ENCODE results near the gene GCFC2. TPM values are rescaled to one million over a fixed set of nuclear protein-coding genes. Genes with fewer than 3 reads are reported as not detected.
A peak's percentile ranks its signal among the peaks of the same experiment; 100 is the strongest.

Gene GCFC2
- total RNA-seq (10 to 100 TPM; 18.2 to 25.0 (median 24.0) TPM), total RNA-seq (20.9 to 90.9 (median 36.9) reads per million in 29 experiments)
- 35.0 TPM for total RNA-seq (2013)

- DNase-seq (peak; percentile 55 to 88 (median 73)), ATAC-seq (replicated peaks in 1 of 4) (peak; percentile 85 to 95 (median 90))
- CTCF ChIA-PET, result interaction anchor here in 1 of 2 donors (0.6 to 1.4 kb wide), 3 partner anchors 30 to 66 kb away, joined by 3 to 4 read pairs (median 4); no protein-coding TSS in a partner anchor
- Histone ChIP-seq H3K27ac (ENCODE audit: low read length) (peak within 1 kb of the TSS; percentile 82), H3K4me3 (ENCODE audit: control insufficient read depth in 1 of 2, extremely low read depth in 1 of 2, low read length in 1 of 2) (peak within 1 kb of the TSS; percentile 73 to 74), H3K36me3 (ENCODE audit: control insufficient read depth in 2 of 2, extremely low read depth in 1 of 2, insufficient read depth in 1 of 2, low read length in 1 of 2) (peaks cover 0 to 5% of the 10 kb centered on the region in 2 donors), H3K4me1 (ENCODE audit: control insufficient read depth in 1 of 2, extremely low read depth in 1 of 2, insufficient read depth in 2 of 2, low read length in 2 of 2) (peaks cover 10% of the 10 kb centered on the region in 2 experiments), H3K9me3 (no peaks in the 10 kb centered on the region), H3K27me3 (replicated peaks in 1 of 2; ENCODE audit: control insufficient read depth in 2 of 2, extremely low read depth in 1 of 2, insufficient read depth in 2 of 2, low read length in 1 of 2) (peaks cover 0 to 3% of the 10 kb centered on the region in 2 experiments)
- no peaks in the 10 kb centered on the region for H3K9me3 Mint-ChIP-seq
- POLR2A ChIA-PET, result no interaction called here
- peak within 1 kb of the TSS; percentile 97 to 99 for H3K27ac Mint-ChIP-seq
- peaks cover 10% of the 10 kb centered on the region for H3K36me3 Mint-ChIP-seq
- peak within 1 kb of the TSS; percentile 94 to 95 (median 94) for H3K4me3 Mint-ChIP-seq
- peaks cover 0 to 1% of the 10 kb centered on the region in 2 donors for H3K27me3 Mint-ChIP-seq
- WGBS (ENCODE audit: insufficient coverage), result under 1% methylated on average over 61 of the region's 66 CpGs
- peaks cover 21 to 33% (median 32%) of the 10 kb centered on the region in 3 donors for H3K4me1 Mint-ChIP-seq
These were observed at the start of gene GCFC2 for GRCh38 chr2:75710577-75711253. GCFC2 (minus strand) TSS chr2:75710915; CDS start chr2:75710855, 60 bp downstream.

DNA sequence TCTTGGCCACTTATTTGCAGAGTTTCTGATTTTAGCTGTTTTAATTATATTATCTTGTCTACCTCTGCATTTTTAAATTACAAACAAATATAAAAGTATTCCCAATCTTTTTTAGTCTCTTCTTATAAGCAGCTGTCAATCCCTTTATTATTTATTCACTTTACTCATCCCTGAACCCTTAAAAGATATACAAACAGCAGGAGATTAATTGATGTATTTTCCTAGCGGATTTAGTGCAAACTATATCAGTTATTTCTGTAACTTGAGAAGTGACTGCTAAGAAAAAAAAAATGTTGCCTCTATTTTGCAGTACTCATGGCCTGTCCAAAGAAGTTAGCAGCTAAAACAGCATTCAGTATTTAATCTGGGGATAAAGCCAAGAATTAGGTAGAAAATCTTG lies 42.1 kb upstream of the GCFC2 start:
- CTCF ChIA-PET, result no interaction called here
- ATAC-seq (replicated peaks in 1 of 4), result no peak
- H3K9me3 Mint-ChIP-seq, result peaks cover 0 to 2% (median 0%) of the 10 kb centered on the region in 3 donors

GRCh38 chr2:75751824-75752468 lies 41.2 kb upstream of the GCFC2 start:
- POLR2A ChIA-PET, result no interaction called here
- H3K27me3 Mint-ChIP-seq, result peaks cover 5 to 13% of the 10 kb centered on the region in 2 donors
- no peaks in the 10 kb centered on the region for H3K36me3 ChIP-seq (ENCODE audit: control insufficient read depth in 2 of 2, extremely low read depth in 1 of 2, insufficient read depth in 1 of 2, low read length in 1 of 2)
- H3K4me3 Mint-ChIP-seq, result no peak overlapping the region
- 100% methylated on average over 2 of the region's 5 CpGs for WGBS (ENCODE audit: insufficient coverage)
- H3K9me3 ChIP-seq, result no peaks in the 10 kb centered on the region
- H3K4me3 ChIP-seq (ENCODE audit: control insufficient read depth in 1 of 2, extremely low read depth in 1 of 2, low read length in 1 of 2), result no peak overlapping the region
- no peaks in the 10 kb centered on the region for H3K4me1 ChIP-seq (ENCODE audit: control insufficient read depth in 1 of 2, extremely low read depth in 1 of 2, insufficient read depth in 2 of 2, low read length in 2 of 2)
- H3K4me1 Mint-ChIP-seq, result no peaks in the 10 kb centered on the region
- no peaks in the 10 kb centered on the region for H3K36me3 Mint-ChIP-seq
- no peak overlapping the region for H3K27ac ChIP-seq (ENCODE audit: low read length)
- DNase-seq, result no peak
- no peak overlapping the region for H3K27ac Mint-ChIP-seq
- peaks cover 0 to 2% of the 10 kb centered on the region in 2 experiments for H3K27me3 ChIP-seq (replicated peaks in 1 of 2; ENCODE audit: control insufficient read depth in 2 of 2, extremely low read depth in 1 of 2, insufficient read depth in 2 of 2, low read length in 1 of 2)
- CTCF ChIA-PET, result no interaction called here
- no peak for ATAC-seq (replicated peaks in 1 of 4)
- H3K9me3 Mint-ChIP-seq, result no peaks in the 10 kb centered on the region

More for the DNA sequence above, 42.1 kb upstream of the GCFC2 start:
- Mint-ChIP-seq H3K4me1 (no peaks in the 10 kb centered on the region), H3K27me3 (peaks cover 5 to 13% of the 10 kb centered on the region in 2 donors), H3K4me3 (no peak overlapping the region), H3K36me3 (no peaks in the 10 kb centered on the region), H3K27ac (no peak overlapping the region)
- no peak for DNase-seq
- Histone ChIP-seq H3K4me1 (ENCODE audit: control insufficient read depth in 1 of 2, extremely low read depth in 1 of 2, insufficient read depth in 2 of 2, low read length in 2 of 2) (no peaks in the 10 kb centered on the region), H3K27ac (ENCODE audit: low read length) (no peak overlapping the region), H3K9me3 (no peaks in the 10 kb centered on the region), H3K36me3 (ENCODE audit: control insufficient read depth in 2 of 2, extremely low read depth in 1 of 2, insufficient read depth in 1 of 2, low read length in 1 of 2) (no peaks in the 10 kb centered on the region), H3K27me3 (replicated peaks in 1 of 2; ENCODE audit: control insufficient read depth in 2 of 2, extremely low read depth in 1 of 2, insufficient read depth in 2 of 2, low read length in 1 of 2) (peaks cover 0 to 3% of the 10 kb centered on the region in 2 experiments), H3K4me3 (ENCODE audit: control insufficient read depth in 1 of 2, extremely low read depth in 1 of 2, low read length in 1 of 2) (no peak overlapping the region)
- POLR2A ChIA-PET, result no interaction called here
- no CpG with 5 or more reads among the region's 1 CpG for WGBS (ENCODE audit: insufficient coverage)

DNA sequence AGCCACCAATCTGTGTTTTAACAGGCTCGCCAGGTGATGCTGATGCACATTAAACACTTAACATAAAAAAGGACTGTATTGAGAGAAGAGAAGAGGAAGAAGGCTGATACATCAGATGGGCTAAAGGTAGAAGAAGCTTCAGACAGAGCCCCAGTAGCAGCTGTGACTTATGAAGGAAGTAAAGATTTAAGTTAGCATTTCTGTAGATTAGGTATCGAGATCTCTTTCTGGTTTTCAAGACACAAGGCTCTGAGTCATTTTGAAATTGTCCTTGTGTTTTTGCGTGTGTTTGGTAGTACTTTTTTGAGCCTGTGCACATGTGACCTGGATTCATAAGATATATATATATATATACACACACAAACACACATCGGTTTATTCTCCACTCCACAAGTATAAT lies 40.6 kb upstream of the GCFC2 start:
- ChIA-PET CTCF (no interaction called here), POLR2A (no interaction called here)
- H3K27ac Mint-ChIP-seq, result no peak overlapping the region
- Histone ChIP-seq H3K27ac (ENCODE audit: low read length) (no peak overlapping the region), H3K4me3 (ENCODE audit: control insufficient read depth in 1 of 2, extremely low read depth in 1 of 2, low read length in 1 of 2) (no peak overlapping the region), H3K36me3 (ENCODE audit: control insufficient read depth in 2 of 2, extremely low read depth in 1 of 2, insufficient read depth in 1 of 2, low read length in 1 of 2) (no peaks in the 10 kb centered on the region), H3K4me1 (ENCODE audit: control insufficient read depth in 1 of 2, extremely low read depth in 1 of 2, insufficient read depth in 2 of 2, low read length in 2 of 2) (no peaks in the 10 kb centered on the region), H3K27me3 (replicated peaks in 1 of 2; ENCODE audit: control insufficient read depth in 2 of 2, extremely low read depth in 1 of 2, insufficient read depth in 2 of 2, low read length in 1 of 2) (no peaks in the 10 kb centered on the region), H3K9me3 (no peaks in the 10 kb centered on the region)
- DNase-seq (no peak), ATAC-seq (replicated peaks in 1 of 4) (no peak)
- WGBS (ENCODE audit: insufficient coverage), result no CpG with 5 or more reads among the region's 4 CpGs
- H3K36me3 Mint-ChIP-seq, result no peaks in the 10 kb centered on the region
- H3K4me3 Mint-ChIP-seq, result no peak overlapping the region
- no peaks in the 10 kb centered on the region for H3K4me1 Mint-ChIP-seq
- H3K27me3 Mint-ChIP-seq, result peaks cover 5 to 13% of the 10 kb centered on the region in 2 donors
- no peaks in the 10 kb centered on the region for H3K9me3 Mint-ChIP-seq

GRCh38 chr2:75737961-75738360 lies 27.2 kb upstream of the GCFC2 start:
- H3K36me3 ChIP-seq (ENCODE audit: control insufficient read depth in 2 of 2, extremely low read depth in 1 of 2, insufficient read depth in 1 of 2, low read length in 1 of 2), result no peaks in the 10 kb centered on the region
- Mint-ChIP-seq H3K4me1 (no peaks in the 10 kb centered on the region), H3K9me3 (peaks cover 4 to 8% (median 5%) of the 10 kb centered on the region in 3 donors), H3K36me3 (no peaks in the 10 kb centered on the region), H3K27ac (no peak overlapping the region), H3K4me3 (no peak overlapping the region), H3K27me3 (peaks cover 20 to 25% of the 10 kb centered on the region in 2 donors)
- WGBS (ENCODE audit: insufficient coverage), result 90% methylated on average over 1 of the region's 1 CpG
- DNase-seq (no peak), ATAC-seq (replicated peaks in 1 of 4) (no peak)
- CTCF ChIA-PET, result no interaction called here
- H3K9me3 ChIP-seq, result no peaks in the 10 kb centered on the region
- H3K4me1 ChIP-seq (ENCODE audit: control insufficient read depth in 1 of 2, extremely low read depth in 1 of 2, insufficient read depth in 2 of 2, low read length in 2 of 2), result no peaks in the 10 kb centered on the region
- H3K27ac ChIP-seq (ENCODE audit: low read length), result no peak overlapping the region
- H3K4me3 ChIP-seq (ENCODE audit: control insufficient read depth in 1 of 2, extremely low read depth in 1 of 2, low read length in 1 of 2), result no peak overlapping the region
- H3K27me3 ChIP-seq (replicated peaks in 1 of 2; ENCODE audit: control insufficient read depth in 2 of 2, extremely low read depth in 1 of 2, insufficient read depth in 2 of 2, low read length in 1 of 2), result peaks cover 0 to 20% of the 10 kb centered on the region in 2 experiments
- POLR2A ChIA-PET, result no interaction called here

DNA sequence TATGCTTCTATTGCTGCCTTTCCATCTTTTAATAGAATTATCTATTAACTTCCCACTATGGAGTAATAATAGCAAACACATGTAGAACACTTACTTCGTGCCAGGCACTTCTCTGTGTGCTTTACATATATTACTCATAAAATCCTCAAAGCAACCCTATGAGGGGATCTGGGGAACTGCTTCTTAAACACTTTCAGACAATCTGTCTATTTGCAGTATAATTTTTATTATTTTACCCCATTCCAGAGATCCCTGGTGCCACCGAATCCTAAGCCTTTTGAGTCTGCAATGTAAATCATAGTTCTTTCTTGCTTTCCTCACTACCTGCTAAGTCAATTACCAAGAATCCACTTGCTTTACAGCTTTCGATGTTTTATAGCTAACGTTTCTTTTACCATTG lies 25.6 kb upstream of the GCFC2 start:
- Mint-ChIP-seq H3K4me3 (no peak overlapping the region), H3K9me3 (peaks cover 0 to 4% (median 3%) of the 10 kb centered on the region in 3 donors), H3K27me3 (peaks cover 22 to 30% of the 10 kb centered on the region in 2 donors), H3K27ac (no peak overlapping the region), H3K4me1 (no peaks in the 10 kb centered on the region), H3K36me3 (no peaks in the 10 kb centered on the region)
- 100% methylated on average over 1 of the region's 4 CpGs for WGBS (ENCODE audit: insufficient coverage)
- Histone ChIP-seq H3K4me3 (ENCODE audit: control insufficient read depth in 1 of 2, extremely low read depth in 1 of 2, low read length in 1 of 2) (no peak overlapping the region), H3K27me3 (replicated peaks in 1 of 2; ENCODE audit: control insufficient read depth in 2 of 2, extremely low read depth in 1 of 2, insufficient read depth in 2 of 2, low read length in 1 of 2) (peaks cover 0 to 20% of the 10 kb centered on the region in 2 experiments), H3K36me3 (ENCODE audit: control insufficient read depth in 2 of 2, extremely low read depth in 1 of 2, insufficient read depth in 1 of 2, low read length in 1 of 2) (no peaks in the 10 kb centered on the region), H3K4me1 (ENCODE audit: control insufficient read depth in 1 of 2, extremely low read depth in 1 of 2, insufficient read depth in 2 of 2, low read length in 2 of 2) (no peaks in the 10 kb centered on the region), H3K9me3 (no peaks in the 10 kb centered on the region), H3K27ac (ENCODE audit: low read length) (no peak overlapping the region)
- no peak for ATAC-seq (replicated peaks in 1 of 4)
- ChIA-PET CTCF (no interaction called here), POLR2A (no interaction called here)
- DNase-seq, result no peak
